ENCODE measurements around the gene DNAJC6.
A peak's percentile ranks its signal among the peaks of the same experiment; 100 is the strongest.
"Not testable (repeated sequence)": the region's sequence is repeated elsewhere in the genome, so short reads cannot be mapped to it uniquely, and the experiment has no call there.

The DNAJC6 gene

GRCh38 chr1:65309304-65310077 is at the start of gene DNAJC6:
Gene DNAJC6 (plus strand): TSS chr1:65309543. CDS start chr1:65309746, 203 bp downstream.
- peak; percentile 1 for DNase-seq (ENCODE audit: low read depth, low spot score)

GRCh38 chr1:65259816-65260215 is 49.5 kb upstream of the DNAJC6 start:
- DNase-seq (ENCODE audit: low read depth, low spot score) = no peak

GRCh38 chr1:65260851-65261473 is 48.4 kb upstream of the DNAJC6 start:
- no peak for DNase-seq (ENCODE audit: low read depth, low spot score)

- DNase-seq (ENCODE audit: low read depth, low spot score) = no peak
Observed at GRCh38 chr1:65263286-65263685, 46.1 kb upstream of the DNAJC6 start.

- no peak for DNase-seq (ENCODE audit: low read depth, low spot score)
Observed at GRCh38 chr1:65264197-65264929, 45.0 kb upstream of the DNAJC6 start.

- DNase-seq (ENCODE audit: low read depth, low spot score) = no peak
Observed at GRCh38 chr1:65265296-65265650, 44.1 kb upstream of the DNAJC6 start.

- no peak for DNase-seq (ENCODE audit: low read depth, low spot score)
Observed at GRCh38 chr1:65265651-65266351, 43.5 kb upstream of the DNAJC6 start.

- DNase-seq (ENCODE audit: low read depth, low spot score) = no peak
Observed at GRCh38 chr1:65266476-65266875, 42.9 kb upstream of the DNAJC6 start.

GRCh38 chr1:65267271-65267670 is 42.1 kb upstream of the DNAJC6 start:
- no peak for DNase-seq (ENCODE audit: low read depth, low spot score)

- DNase-seq (ENCODE audit: low read depth, low spot score) = no peak
Observed at GRCh38 chr1:65267683-65268082, 41.7 kb upstream of the DNAJC6 start.

GRCh38 chr1:65269612-65270011 is 39.7 kb upstream of the DNAJC6 start:
- DNase-seq (ENCODE audit: low read depth, low spot score) = no peak

GRCh38 chr1:65276197-65276939 is 33.0 kb upstream of the DNAJC6 start:
- DNase-seq (ENCODE audit: low read depth, low spot score) = no peak

GRCh38 chr1:65277605-65278347 is 31.6 kb upstream of the DNAJC6 start:
- no peak for DNase-seq (ENCODE audit: low read depth, low spot score)

GRCh38 chr1:65278376-65279069 is 30.8 kb upstream of the DNAJC6 start:
- no peak for DNase-seq (ENCODE audit: low read depth, low spot score)

- DNase-seq (ENCODE audit: low read depth, low spot score) = no peak
Observed at GRCh38 chr1:65279070-65279779, 30.1 kb upstream of the DNAJC6 start.

GRCh38 chr1:65281846-65282245 is 27.5 kb upstream of the DNAJC6 start:
- no peak for DNase-seq (ENCODE audit: low read depth, low spot score)

GRCh38 chr1:65284229-65284628 is 25.1 kb upstream of the DNAJC6 start:
- DNase-seq (ENCODE audit: low read depth, low spot score) = no peak

GRCh38 chr1:65289449-65289848 is 19.9 kb upstream of the DNAJC6 start:
- no peak for DNase-seq (ENCODE audit: low read depth, low spot score)

- DNase-seq (ENCODE audit: low read depth, low spot score) = not testable (repeated sequence)
Observed at GRCh38 chr1:65291818-65292217, 17.5 kb upstream of the DNAJC6 start.
